GM21367 (cell line): ENCODE results near the gene NUTM2E.
"Not testable (repeated sequence)": the region's sequence is repeated elsewhere in the genome, so short reads cannot be mapped to it uniquely, and the experiment has no call there.

Source experiments
- ATAC-seq: cut with Tn5 transposase; IDR thresholded peaks from one replicate; pipeline ENCODE4 v1.9.1; 2021; ENCODE audit not compliant: unreplicated experiment

NUTM2E gene, protein sequence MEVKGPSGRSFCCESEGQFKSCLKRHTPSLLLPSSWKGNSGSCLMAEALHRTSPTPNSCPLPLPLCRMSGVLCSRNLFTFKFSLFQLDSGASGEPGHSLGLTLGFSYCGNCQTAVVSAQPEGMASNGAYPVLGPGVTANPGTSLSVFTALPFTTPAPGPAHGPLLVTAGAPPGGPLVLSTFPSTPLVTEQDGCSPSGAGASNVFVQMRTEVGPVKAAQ (N-terminal part only)

DNA sequence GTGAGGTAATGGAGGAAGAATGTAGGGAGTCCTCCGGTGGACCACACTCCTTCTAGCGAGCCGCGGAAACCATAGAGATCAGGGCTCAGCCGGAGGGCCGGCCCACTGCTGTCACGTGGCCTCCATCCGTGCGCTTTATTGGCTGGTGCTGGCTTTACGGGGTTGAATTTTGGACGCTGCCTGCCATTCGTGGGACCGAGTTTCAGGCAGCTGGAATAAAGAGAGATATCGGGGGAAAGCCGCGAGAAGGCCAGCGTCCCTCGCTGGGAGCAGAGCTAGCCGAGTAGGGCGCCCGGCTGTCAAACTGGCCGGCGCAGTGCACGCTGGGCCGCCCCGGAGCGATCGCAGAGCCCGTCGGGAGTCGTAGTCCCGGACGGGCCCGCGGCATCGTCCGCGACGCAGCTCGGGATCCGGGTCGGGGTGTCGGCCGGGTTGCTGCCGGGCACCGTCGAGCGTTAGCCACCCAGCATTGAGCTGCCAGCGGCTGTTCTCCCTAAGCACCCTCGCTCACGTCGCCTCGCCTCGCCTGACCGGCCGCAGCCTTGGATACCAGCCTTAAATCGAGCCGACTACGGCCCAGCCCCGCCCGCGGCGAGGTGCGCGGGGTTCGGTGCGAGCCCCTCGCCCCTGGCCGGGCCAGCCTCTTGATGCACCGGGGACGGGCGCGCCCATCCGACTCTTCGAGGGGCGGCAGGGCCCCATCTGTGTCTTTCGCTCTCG lies at the start of gene NUTM2E:
NUTM2E (plus strand) TSS at position 244 of the 720 bp plus-strand sequence. CDS start 15,002 bp downstream, outside the sequence.
- ATAC-seq = peak; percentile 91

DNA sequence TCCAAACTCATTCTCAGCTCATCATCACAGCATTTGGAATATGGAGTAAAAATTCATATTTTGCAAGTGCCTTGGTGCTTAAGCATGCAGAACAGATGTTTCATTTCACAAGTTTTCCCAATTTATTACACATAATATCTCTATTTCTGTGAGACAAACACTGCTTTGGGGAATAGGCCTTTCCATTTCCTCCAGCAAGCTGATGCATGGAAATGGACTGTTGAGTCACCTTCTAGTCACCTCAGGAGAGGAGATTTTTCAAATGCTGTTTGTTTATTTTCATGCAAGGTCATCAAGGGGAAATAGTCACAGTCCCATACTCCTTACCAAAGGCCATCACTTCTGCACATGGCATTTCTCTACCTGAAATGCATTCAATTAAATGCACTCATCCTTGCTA lies 48.5 kb upstream of the NUTM2E start:
- not testable (repeated sequence) for ATAC-seq

- ATAC-seq = peak; percentile 92
These were observed 47.1 kb upstream of the NUTM2E start for GRCh38 chr10:79779310-79779938.

DNA sequence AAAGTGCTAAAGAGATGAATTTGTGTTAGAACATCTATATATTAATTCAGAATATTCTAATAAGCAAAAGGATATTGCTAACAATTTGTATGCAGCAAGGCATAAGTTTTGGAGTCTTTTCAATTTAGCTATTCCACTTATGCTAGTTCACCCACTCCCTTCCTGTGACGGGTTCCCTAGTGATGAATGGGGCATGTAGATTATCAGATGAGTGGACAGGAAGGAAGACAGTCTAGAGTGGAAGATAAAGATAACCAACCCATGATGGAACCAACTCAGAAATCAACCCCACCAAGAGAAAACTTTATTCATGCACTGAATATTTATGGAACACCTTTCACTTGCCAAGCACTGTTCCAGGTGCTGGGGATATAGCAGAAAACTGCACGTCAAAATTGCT lies 46.5 kb upstream of the NUTM2E start:
- not testable (repeated sequence) for ATAC-seq

DNA sequence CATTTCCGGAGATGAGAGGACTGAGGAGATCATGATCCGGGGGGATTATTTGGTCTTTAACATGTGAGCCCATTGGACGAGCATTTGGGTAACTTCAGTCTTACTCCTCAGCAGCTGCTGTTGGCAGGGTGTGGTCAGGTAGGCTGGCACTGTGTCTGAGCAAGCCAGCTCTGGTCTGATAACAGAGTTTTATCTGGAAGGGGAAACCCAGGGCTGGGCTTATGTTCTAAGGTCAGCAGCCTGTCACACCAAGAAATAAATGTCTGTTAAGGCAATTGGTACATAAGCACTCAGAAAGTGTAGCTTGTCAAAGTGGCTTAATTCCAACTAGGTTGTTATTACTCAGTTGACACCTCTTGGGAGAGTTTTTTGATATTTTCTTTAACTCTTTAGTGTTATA lies 45.0 kb upstream of the NUTM2E start:
- not testable (repeated sequence) for ATAC-seq

GRCh38 chr10:79787455-79787952 lies 39.0 kb upstream of the NUTM2E start:
- not testable (repeated sequence) for ATAC-seq

GRCh38 chr10:79789351-79789750 lies 37.2 kb upstream of the NUTM2E start:
- not testable (repeated sequence) for ATAC-seq

DNA sequence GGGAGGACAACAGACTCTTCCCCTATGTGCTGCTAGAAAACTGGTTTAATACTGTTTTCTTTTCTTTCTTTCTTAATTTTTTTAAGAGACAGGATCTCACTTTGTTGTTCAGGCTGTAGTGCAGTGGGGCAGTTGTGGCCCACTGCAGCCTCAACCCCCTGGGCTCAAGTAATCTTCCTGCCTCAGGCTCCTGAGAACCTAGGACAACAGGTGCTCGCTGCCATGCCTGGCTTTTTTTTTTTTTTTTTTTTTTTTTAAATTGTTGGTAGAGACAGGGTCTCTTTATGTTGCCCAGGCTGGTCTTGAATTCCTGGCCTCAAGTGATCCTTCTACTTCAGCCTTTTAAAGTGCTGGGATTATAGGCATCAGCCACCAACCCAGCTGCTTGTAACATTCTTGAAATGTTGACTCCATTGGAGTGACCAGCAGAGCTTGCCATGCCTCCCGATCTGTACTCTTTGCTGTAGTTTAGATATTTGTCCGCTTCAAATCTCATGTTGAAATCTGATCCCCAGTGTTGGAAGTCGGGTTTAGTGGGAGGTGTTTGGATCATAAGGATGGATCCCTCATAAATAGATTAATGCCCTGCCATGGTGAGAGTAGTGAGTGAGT lies 34.5 kb upstream of the NUTM2E start:
- not testable (repeated sequence) for ATAC-seq

- ATAC-seq = not testable (repeated sequence)
These were observed 27.2 kb upstream of the NUTM2E start for GRCh38 chr10:79799337-79799736.

- ATAC-seq = not testable (repeated sequence)
These were observed 20.7 kb upstream of the NUTM2E start for GRCh38 chr10:79805857-79806256.

GRCh38 chr10:79811895-79812294 lies 14.6 kb upstream of the NUTM2E start:
- not testable (repeated sequence) for ATAC-seq

GRCh38 chr10:79816290-79816689 lies 10.2 kb upstream of the NUTM2E start:
- ATAC-seq = not testable (repeated sequence)

GRCh38 chr10:79823387-79823786 lies 3.2 kb upstream of the NUTM2E start:
- not testable (repeated sequence) for ATAC-seq

DNA sequence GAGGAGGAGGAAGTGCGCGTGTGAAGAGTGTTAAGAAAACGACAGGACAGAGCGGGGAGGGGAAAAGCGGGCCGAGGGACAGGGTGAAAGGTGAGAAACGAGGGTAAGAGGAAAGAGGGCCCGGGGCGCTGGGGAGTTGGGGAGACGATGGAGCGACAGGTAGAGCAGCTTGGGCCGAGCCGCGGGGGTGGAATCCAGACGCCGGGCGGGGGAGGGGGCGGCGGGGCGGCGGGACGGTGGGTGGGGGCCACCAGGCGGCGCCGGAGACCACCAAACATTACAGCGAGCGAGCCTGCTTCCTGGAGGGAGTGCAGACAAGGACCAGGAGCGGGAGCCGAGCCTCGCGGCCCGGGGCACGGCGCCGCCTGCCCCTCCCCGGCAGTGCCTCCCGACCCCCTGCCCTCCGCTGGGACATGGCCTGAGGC lies 940 bp upstream of the NUTM2E start:
- peak; percentile 8 for ATAC-seq

DNA sequence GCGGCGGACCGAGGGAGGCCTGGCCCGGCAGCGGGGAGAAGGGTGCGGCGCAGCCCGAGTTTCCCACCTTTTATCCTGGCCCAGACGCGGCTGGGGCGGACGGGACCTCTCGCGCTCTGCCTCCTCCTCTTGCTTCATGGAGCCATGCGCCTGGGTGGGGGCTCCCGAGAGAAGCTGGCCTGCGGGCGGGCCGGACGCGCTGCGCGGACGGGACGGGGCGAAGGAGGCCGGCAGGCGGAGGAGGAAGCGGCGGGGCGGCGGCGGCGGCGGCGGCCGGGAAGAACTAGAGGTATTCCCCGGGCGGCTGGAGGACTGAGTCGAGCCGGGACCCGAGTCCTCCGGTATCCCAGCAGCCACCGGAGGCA lies 426 bp upstream of the NUTM2E start:
- not testable (repeated sequence) for ATAC-seq

DNA sequence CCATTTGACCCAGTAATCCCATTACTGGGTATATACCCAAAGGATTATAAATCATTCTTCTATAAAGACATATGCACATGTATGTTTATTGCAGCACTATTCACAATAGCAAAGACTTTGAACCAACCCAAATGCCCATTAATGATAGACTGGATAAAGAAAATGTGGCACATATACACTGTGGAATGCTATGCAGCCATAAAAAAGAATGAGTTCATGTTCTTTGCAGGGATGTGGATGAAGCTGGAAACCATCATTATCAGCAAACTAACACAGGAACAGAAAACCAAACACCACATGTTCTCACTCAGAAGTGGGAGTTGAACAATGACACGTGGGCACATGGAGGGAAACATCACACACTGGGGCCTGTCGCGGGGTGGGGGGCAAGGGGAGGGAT lies 7.3 kb downstream of the NUTM2E start:
- ATAC-seq = not testable (repeated sequence)

DNA sequence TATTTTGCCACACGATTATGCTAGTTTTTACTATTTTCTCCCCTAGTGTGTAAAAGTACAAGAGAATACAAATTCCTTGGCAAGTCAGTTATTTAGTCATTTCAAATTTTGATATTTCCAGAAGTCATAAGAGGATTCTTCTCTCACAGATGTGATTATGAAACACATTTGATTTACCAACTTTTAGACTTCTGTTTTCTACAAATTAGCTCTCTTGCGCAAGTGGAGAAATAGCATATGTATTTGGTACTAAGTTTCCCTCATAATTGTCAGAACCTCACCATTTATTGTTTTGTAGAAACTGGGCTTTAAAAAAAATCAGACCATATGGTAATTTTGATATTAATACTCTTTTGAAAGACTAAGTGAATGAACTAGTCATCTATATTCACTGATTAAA lies 9.4 kb downstream of the NUTM2E start:
- not testable (repeated sequence) for ATAC-seq

DNA sequence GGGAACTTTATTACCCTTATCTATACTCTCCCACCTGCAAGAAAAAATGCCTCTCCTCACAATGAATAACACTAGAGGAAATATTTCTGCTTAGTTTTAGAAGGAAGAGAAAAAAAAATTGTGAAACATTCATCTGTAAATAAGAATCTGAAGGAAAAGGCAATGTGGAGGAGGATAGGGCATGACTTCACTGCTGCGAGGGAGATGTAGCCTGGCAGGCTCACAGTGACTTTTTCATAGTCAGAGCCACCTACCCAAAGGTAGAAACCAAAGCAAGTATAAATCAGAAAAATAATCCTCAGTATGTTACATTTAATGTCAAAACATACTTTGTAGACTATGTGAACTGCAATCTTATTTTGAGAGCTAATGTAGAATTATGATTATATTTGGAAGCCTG lies 10.4 kb downstream of the NUTM2E start:
- not testable (repeated sequence) for ATAC-seq

- ATAC-seq = not testable (repeated sequence)
These were observed 11.9 kb downstream of the NUTM2E start for GRCh38 chr10:79838441-79838840.

- ATAC-seq = not testable (repeated sequence)
These were observed 26.8 kb downstream of the NUTM2E start for GRCh38 chr10:79853191-79853854.

GRCh38 chr10:79862269-79862668 lies 35.7 kb downstream of the NUTM2E start:
- ATAC-seq = not testable (repeated sequence)
